Right kidney (tissue), 1 donor: ENCODE data around the gene NAPEPLD.
"Not testable (repeated sequence)": the region's sequence is repeated elsewhere in the genome, so short reads cannot be mapped to it uniquely, and the experiment has no call there.

Experiments used
- DNase-seq: peaks from one replicate; pipeline ENCODE4 v3.0.0-alpha.2; 2016

The NAPEPLD gene

GRCh38 chr7:103115771-103116170 is 33.1 kb downstream of the NAPEPLD start:
- no peak for DNase-seq

GRCh38 chr7:103114576-103115008 is 34.3 kb downstream of the NAPEPLD start:
- DNase-seq: no peak

GRCh38 chr7:103113164-103113563 is 35.7 kb downstream of the NAPEPLD start:
- no peak for DNase-seq

- DNase-seq: peak; percentile 52
Measured at GRCh38 chr7:103106703-103107070, 42.2 kb downstream of the NAPEPLD start.

GRCh38 chr7:103106005-103106702 is 42.7 kb downstream of the NAPEPLD start:
- peak; percentile 62 for DNase-seq

GRCh38 chr7:103101543-103101942 is 47.4 kb downstream of the NAPEPLD start:
- DNase-seq: no peak

GRCh38 chr7:103100348-103100747 is 48.6 kb downstream of the NAPEPLD start:
- DNase-seq: no peak

GRCh38 chr7:103097041-103097440 is 51.9 kb downstream of the NAPEPLD start:
- no peak for DNase-seq

- DNase-seq: not testable (repeated sequence)
Measured at GRCh38 chr7:103095558-103095957, 53.3 kb downstream of the NAPEPLD start.

- no peak for DNase-seq
Measured at GRCh38 chr7:103094102-103094501, 54.8 kb downstream of the NAPEPLD start.

GRCh38 chr7:103093429-103093828 is 55.5 kb downstream of the NAPEPLD start:
- DNase-seq: no peak

GRCh38 chr7:103092321-103092720 is 56.6 kb downstream of the NAPEPLD start:
- DNase-seq: not testable (repeated sequence)

GRCh38 chr7:103083210-103083609 is 65.7 kb downstream of the NAPEPLD start:
- no peak for DNase-seq

GRCh38 chr7:103082497-103082896 is 66.4 kb downstream of the NAPEPLD start:
- no peak for DNase-seq

- no peak for DNase-seq
Measured at GRCh38 chr7:103080923-103081322, 68.0 kb downstream of the NAPEPLD start.

- no peak for DNase-seq
Measured at GRCh38 chr7:103079836-103080235, 69.1 kb downstream of the NAPEPLD start.

- not testable (repeated sequence) for DNase-seq
Measured at GRCh38 chr7:103078226-103078625, 70.7 kb downstream of the NAPEPLD start.

GRCh38 chr7:103077318-103077717 is 71.6 kb downstream of the NAPEPLD start:
- no peak for DNase-seq

GRCh38 chr7:103076764-103077163 is 72.1 kb downstream of the NAPEPLD start:
- DNase-seq: no peak

- DNase-seq: peak; percentile 72
Measured at GRCh38 chr7:103075337-103075918, 73.5 kb downstream of the NAPEPLD start.

- DNase-seq: peak; percentile 100
Measured at GRCh38 chr7:103074519-103075336, 74.2 kb downstream of the NAPEPLD start, which contains the start of the genes ARMC10 and FBXL13. Gene ARMC10 (plus strand): TSS chr7:103075140. CDS start chr7:103075273, 133 bp downstream. Gene FBXL13 (minus strand): TSS chr7:103074796.

- no peak for DNase-seq
Measured at GRCh38 chr7:103073989-103074518, 74.8 kb downstream of the NAPEPLD start.

GRCh38 chr7:103071000-103071399 is 77.9 kb downstream of the NAPEPLD start:
- DNase-seq: no peak
